ENCODE results near the gene ALDH3A2.

GRCh38 chr17:19659366-19660177 is 11.0 kb downstream of the ALDH3A2 start:
- TF ChIP-seq CTCF (conservative IDR thresholded peaks at IDR 0.05) (no peak), EZH2 (IDR thresholded peaks at IDR 0.05; ENCODE audit: low read depth) (no peak)
